Mesothelial cell of epicardium (in vitro differentiated cells): ENCODE results near the gene SHB. TPM values are rescaled to one million over a fixed set of nuclear protein-coding genes. Genes with fewer than 3 reads are reported as not detected.

ENCODE experiments used
- DNase-seq, 2 experiments: peaks; one replicate each; pipeline ENCODE4 v3.0.0; 2021; ENCODE audit warnings: low spot score in 2 of 2; ENCODE audit not compliant: unreplicated experiment in 2 of 2
- H3K27ac Mint-ChIP-seq: 2 replicates; pipeline ENCODE4 v1.8.0; 2021; ENCODE audit warnings: mixed read lengths
- H3K27me3 Mint-ChIP-seq: 2 replicates; pipeline ENCODE4 v1.8.0; 2021; ENCODE audit warnings: low read depth, mixed read lengths
- H3K36me3 Mint-ChIP-seq: 2 replicates; pipeline ENCODE4 v1.8.0; 2021; ENCODE audit warnings: mixed read lengths
- H3K4me1 Mint-ChIP-seq: 2 replicates; pipeline ENCODE4 v1.8.0; 2021; ENCODE audit warnings: mixed read lengths
- H3K4me3 Mint-ChIP-seq: 2 replicates; pipeline ENCODE4 v1.8.0; 2021; ENCODE audit warnings: mild to moderate bottlenecking, moderate library complexity, mixed read lengths
- H3K9me3 Mint-ChIP-seq: 2 replicates; pipeline ENCODE4 v1.8.0; 2021; ENCODE audit warnings: mixed read lengths
- total RNA-seq: library from RNA; stranded (reverse); gene quantifications from 3 replicates; pipeline ENCODE4 v1.2.1, GENCODE V29; 2021
- TF ChIP-seq, protein P1 (sequence below): fragments of 200-600 bp; sonication (generic); IDR thresholded peaks from one replicate; pipeline ENCODE4 v1.5.0; 2021; ENCODE audit warnings: antibody characterized with exemption; ENCODE audit not compliant: unreplicated experiment

Gene SHB
- total RNA-seq, 1 donor from 2014 or later: 35.5 TPM

DNA sequence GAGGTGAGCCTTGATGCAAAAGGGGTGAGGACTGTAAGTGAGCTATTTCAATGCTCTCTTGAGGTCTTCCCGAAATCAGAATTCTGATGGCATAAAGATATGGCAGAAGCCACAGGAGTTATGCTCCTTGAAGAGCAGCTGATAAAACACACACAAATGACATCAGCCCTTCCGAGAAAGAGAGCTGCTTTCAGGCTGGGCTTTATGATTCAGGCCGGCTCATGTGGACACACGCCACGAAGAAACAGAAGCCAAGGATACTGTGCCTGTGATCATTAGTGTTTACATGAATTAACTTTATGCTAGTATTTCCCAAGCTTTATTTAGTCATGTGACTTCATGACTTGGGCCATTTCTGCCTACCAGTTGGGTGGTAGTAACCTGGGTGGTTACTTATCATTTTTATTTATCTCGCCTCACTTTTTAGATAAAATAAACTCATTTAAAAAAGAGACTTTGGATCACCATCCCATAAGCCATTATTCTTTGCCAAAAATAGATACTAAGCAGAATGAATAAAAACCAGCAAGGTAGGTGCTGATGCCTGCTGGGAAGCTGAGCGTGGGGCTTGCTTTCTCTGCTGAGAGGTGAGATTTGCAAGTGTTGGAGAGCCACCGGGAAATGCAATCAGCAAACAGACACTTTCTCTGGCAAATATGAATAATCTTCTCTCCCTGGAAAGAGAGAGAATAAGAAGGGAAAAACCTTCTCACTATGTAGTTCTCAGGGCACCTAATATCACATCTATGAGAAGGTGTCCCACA, 92.1 kb downstream of the SHB start:
- Mint-ChIP-seq H3K9me3 (peaks cover 6% of the 10 kb centered on the region), H3K4me3 (no peak overlapping the region), H3K27ac (peak overlapping the region; percentile 35), H3K4me1 (peaks cover 25% of the 10 kb centered on the region), H3K36me3 (peaks cover 21% of the 10 kb centered on the region), H3K27me3 (no peaks in the 10 kb centered on the region)
- TF ChIP-seq, protein P1, sequence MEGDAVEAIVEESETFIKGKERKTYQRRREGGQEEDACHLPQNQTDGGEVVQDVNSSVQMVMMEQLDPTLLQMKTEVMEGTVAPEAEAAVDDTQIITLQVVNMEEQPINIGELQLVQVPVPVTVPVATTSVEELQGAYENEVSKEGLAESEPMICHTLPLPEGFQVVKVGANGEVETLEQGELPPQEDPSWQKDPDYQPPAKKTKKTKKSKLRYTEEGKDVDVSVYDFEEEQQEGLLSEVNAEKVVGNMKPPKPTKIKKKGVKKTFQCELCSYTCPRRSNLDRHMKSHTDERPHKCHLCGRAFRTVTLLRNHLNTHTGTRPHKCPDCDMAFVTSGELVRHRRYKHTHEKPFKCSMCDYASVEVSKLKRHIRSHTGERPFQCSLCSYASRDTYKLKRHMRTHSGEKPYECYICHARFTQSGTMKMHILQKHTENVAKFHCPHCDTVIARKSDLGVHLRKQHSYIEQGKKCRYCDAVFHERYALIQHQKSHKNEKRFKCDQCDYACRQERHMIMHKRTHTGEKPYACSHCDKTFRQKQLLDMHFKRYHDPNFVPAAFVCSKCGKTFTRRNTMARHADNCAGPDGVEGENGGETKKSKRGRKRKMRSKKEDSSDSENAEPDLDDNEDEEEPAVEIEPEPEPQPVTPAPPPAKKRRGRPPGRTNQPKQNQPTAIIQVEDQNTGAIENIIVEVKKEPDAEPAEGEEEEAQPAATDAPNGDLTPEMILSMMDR: no peak
- no peak for DNase-seq

DNA sequence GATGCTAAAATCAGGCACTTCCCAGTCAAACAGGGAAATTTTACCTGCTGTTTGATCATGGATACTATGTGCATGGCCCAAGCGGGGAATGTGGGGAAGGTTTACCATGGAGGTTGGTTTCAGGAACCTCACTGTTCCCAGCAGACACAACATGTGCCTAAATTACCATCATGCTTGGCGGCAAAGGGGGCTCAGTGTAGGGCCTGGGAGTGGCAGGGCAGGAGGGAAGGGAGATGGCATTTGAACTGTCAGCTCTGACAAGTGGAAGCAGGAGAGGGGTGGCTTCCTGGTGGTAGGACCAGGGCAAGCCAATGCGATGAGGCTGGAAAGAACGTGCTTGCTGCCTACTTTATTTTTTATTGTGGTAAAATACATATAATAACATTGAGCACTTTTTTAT, 93.4 kb downstream of the SHB start:
- Mint-ChIP-seq H3K27ac (peak overlapping the region; percentile 28), H3K4me3 (no peak overlapping the region), H3K36me3 (peaks cover 12% of the 10 kb centered on the region), H3K27me3 (no peaks in the 10 kb centered on the region), H3K4me1 (peaks cover 25% of the 10 kb centered on the region), H3K9me3 (no peaks in the 10 kb centered on the region)
- no peak for DNase-seq
- TF ChIP-seq, protein P1: no peak

DNA sequence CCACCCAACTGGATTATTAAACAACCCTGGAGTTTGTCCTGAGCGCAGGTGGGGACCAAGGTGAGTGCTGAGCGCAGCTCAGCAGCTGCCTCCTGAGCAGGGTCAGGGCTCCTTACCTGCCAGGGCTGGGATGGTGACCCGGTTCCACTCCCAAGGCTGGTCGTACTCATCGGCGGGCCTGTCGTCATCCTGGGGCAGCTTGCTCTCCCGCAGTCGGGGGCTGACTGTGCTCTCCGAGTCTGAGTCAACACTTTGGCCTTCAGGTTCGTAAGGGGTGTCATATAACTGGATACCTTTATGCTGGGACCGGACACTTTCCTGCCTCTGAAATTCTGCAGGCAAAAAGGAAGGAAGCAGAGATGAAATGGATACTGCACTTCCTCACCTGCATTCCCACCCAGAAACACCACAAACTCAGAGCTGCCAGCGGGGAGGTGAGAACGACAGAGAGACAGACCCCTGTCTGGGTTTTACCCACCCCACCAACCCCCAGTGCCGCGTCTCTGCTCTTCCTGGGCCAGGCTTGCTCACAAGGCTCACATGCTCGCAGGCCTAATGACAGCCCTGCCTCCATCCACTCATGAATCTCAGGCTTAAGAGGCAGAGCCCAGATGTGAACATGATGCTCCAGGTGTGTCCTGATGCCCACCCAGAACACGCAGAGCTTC, 94.4 kb downstream of the SHB start:
- no peak for DNase-seq
- peaks cover 20% of the 10 kb centered on the region for H3K4me1 Mint-ChIP-seq
- no peak overlapping the region for H3K27ac Mint-ChIP-seq
- TF ChIP-seq, protein P1: no peak
- no peaks in the 10 kb centered on the region for H3K27me3 Mint-ChIP-seq
- peaks cover 11% of the 10 kb centered on the region for H3K36me3 Mint-ChIP-seq
- H3K4me3 Mint-ChIP-seq: no peak overlapping the region
- no peaks in the 10 kb centered on the region for H3K9me3 Mint-ChIP-seq

DNA sequence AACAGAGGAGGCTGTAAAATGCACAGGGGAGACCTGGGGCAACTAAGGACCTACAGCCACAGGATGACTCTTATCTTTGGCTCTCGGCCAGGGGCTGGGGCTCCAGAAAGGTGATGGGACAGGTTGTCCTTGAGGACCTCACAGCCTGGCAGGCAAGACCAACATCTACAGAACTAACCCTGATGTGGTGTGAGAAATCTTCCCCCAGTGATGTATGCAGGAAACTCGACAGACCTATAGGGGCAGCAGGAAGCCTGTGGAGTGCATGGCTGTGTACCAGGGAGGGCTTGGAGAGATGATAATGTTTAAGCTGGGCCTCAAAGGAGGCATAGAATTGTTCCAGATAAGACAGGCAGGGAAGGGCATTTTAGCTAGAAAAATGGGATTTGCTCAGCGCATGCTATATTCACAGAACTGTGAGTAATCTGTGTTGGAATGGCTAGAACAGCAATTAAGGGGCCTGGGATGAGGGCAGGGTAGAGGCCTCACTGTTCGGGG, 96.6 kb downstream of the SHB start:
- TF ChIP-seq, protein P1: no peak
- no peak overlapping the region for H3K4me3 Mint-ChIP-seq
- peaks cover 14% of the 10 kb centered on the region for H3K4me1 Mint-ChIP-seq
- no peaks in the 10 kb centered on the region for H3K9me3 Mint-ChIP-seq
- DNase-seq: no peak
- H3K27me3 Mint-ChIP-seq: no peaks in the 10 kb centered on the region
- peak overlapping the region; percentile 45 for H3K27ac Mint-ChIP-seq
- peaks cover 14% of the 10 kb centered on the region for H3K36me3 Mint-ChIP-seq

DNA sequence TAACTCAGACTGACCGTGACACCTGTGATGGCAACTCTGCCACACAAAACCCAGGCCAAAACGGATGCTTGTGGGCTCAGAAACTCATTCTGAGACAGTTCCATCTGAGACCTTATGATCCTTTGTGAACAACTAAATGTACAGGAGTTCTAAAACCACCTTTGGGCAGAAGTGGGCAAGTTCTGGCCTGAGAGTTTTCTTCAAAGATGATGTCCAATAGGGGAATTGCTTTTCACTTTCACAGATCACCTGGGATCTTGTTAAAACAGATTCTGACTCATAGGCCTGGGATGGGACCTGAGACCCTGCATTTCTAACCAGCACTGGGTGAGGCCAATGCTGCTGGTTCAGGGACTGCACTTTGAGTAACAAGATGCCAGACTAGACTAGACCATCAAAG, 97.3 kb downstream of the SHB start:
- Mint-ChIP-seq H3K4me3 (no peak overlapping the region), H3K27ac (no peak overlapping the region), H3K9me3 (no peaks in the 10 kb centered on the region), H3K27me3 (no peaks in the 10 kb centered on the region), H3K4me1 (peaks cover 11% of the 10 kb centered on the region), H3K36me3 (peaks cover 14% of the 10 kb centered on the region)
- TF ChIP-seq, protein P1: no peak
- no peak for DNase-seq
